ENCODE measurements around the gene SLC30A3.

SLC30A3 gene

GRCh38 chr2:27219091-27219490, 43.8 kb downstream of the SLC30A3 start:
- ChIA-PET CTCF (interaction anchor here (0.9 to 1.3 kb wide), 2 partner anchors 49 to 67 kb away, joined by 6 read pairs; no protein-coding TSS in a partner anchor), POLR2A (ENCODE audit: low non-redundant PET) (no interaction called here)
- DNase-seq (ENCODE audit: low spot score) = no peak
- 0 out of 2 replicates have a peak overlapping the region, but pooled peaks have one; percentile 6 for H3K27ac ChIP-seq
- TF ChIP-seq CTCF (conservative IDR thresholded peaks at IDR 0.05; ENCODE audit: low read depth) = no peak

GRCh38 chr2:27218614-27219013, 44.2 kb downstream of the SLC30A3 start:
- no peak overlapping the region for H3K27ac ChIP-seq
- DNase-seq (ENCODE audit: low spot score) = no peak
- ChIA-PET CTCF (interaction anchor here (1.3 kb wide), 1 partner anchor 66 kb away, joined by 6 read pairs; no protein-coding TSS in a partner anchor), POLR2A (ENCODE audit: low non-redundant PET) (no interaction called here)
- TF ChIP-seq CTCF (conservative IDR thresholded peaks at IDR 0.05; ENCODE audit: low read depth) = no peak

- no peak for TF ChIP-seq CTCF (conservative IDR thresholded peaks at IDR 0.05; ENCODE audit: low read depth)
- DNase-seq (ENCODE audit: low spot score) = peak; percentile 79
- peak within 1 kb of the TSS; percentile 79 for H3K27ac ChIP-seq
- POLR2A ChIA-PET (ENCODE audit: low non-redundant PET) = no interaction called here
- CTCF ChIA-PET = no interaction called here
Measured at GRCh38 chr2:27217173-27218121, 45.4 kb downstream of the SLC30A3 start, which contains the start of gene CAD. Gene CAD, plus strand, starts transcription at chr2:27217369. Its CDS starts 183 bp downstream, at chr2:27217552.

GRCh38 chr2:27216416-27217137, 46.3 kb downstream of the SLC30A3 start:
- POLR2A ChIA-PET (ENCODE audit: low non-redundant PET) = interaction anchor here (0.6 kb wide), 1 partner anchor 200 kb away, joined by 6 read pairs; no protein-coding TSS in a partner anchor

GRCh38 chr2:27214941-27215340, 47.9 kb downstream of the SLC30A3 start:
- DNase-seq (ENCODE audit: low spot score) = no peak
- no peak for TF ChIP-seq CTCF (conservative IDR thresholded peaks at IDR 0.05; ENCODE audit: low read depth)
- no peak overlapping the region for H3K27ac ChIP-seq
- POLR2A ChIA-PET (ENCODE audit: low non-redundant PET) = no interaction called here
- CTCF ChIA-PET = interaction anchor here (0.6 kb wide), 1 partner anchor 149 kb away, joined by 5 read pairs; no protein-coding TSS in a partner anchor

More at GRCh38 chr2:27216416-27217137, 46.3 kb downstream of the SLC30A3 start:
- DNase-seq (ENCODE audit: low spot score) = no peak
- CTCF ChIA-PET = no interaction called here
- TF ChIP-seq CTCF (conservative IDR thresholded peaks at IDR 0.05; ENCODE audit: low read depth) = no peak
- peak overlapping the region; percentile 79 for H3K27ac ChIP-seq
